Activated naive CD8-positive, alpha-beta T cell treated with anti-CD3 and anti-CD28 coated beads, Interleukin-2, amount 10 ng/mL, durations not matched to agents 7 days and 5 days (primary cell): ENCODE measurements around the gene CNTN1. TPM values are rescaled to one million over a fixed set of nuclear protein-coding genes. Genes with fewer than 3 reads are reported as not detected.

Experiments
- ATAC-seq: fragments of 150-1000 bp; cut with Tn5 transposase; one replicate; pipeline ENCODE4 v1.10.0; 2021; ENCODE audit warnings: low read depth, moderate library complexity
- POLR2A ChIA-PET: fragments of 350-600 bp; sonication (Branson Sonifier 250); formaldehyde crosslinking; loops from one replicate; lab custom pipeline; 2021; ENCODE audit warnings: antibody characterized with exemption; lab: Charles Lee
- DNase-seq: peaks from one replicate; pipeline ENCODE4 v3.0.0; 2021
- H3K27ac Mint-ChIP-seq: one replicate; pipeline ENCODE4 v1.8.0; 2022; ENCODE audit warnings: mild to moderate bottlenecking, mixed read lengths
- H3K27me3 Mint-ChIP-seq: one replicate; pipeline ENCODE4 v1.8.0; 2022; ENCODE audit warnings: mild to moderate bottlenecking, moderate library complexity, mixed read lengths
- H3K36me3 Mint-ChIP-seq: one replicate; pipeline ENCODE4 v1.8.0; 2021; ENCODE audit warnings: mild to moderate bottlenecking, mixed read lengths
- H3K4me1 Mint-ChIP-seq: one replicate; pipeline ENCODE4 v1.8.0; 2021; ENCODE audit warnings: mixed read lengths
- H3K4me3 Mint-ChIP-seq: one replicate; pipeline ENCODE4 v1.8.0; 2022; ENCODE audit warnings: mild to moderate bottlenecking, moderate library complexity, mixed read lengths
- H3K9me3 Mint-ChIP-seq: one replicate; pipeline ENCODE4 v1.8.0; 2021; ENCODE audit warnings: mixed read lengths
- total RNA-seq, 2 experiments: library from RNA; stranded (reverse); gene quantifications; one replicate each; pipeline ENCODE4 v1.2.3, GENCODE V29; 2021

CNTN1 gene
- total RNA-seq, 2 experiments from 2014 or later = not detected

- H3K27ac Mint-ChIP-seq = no peak overlapping the region
- DNase-seq = no peak
- POLR2A ChIA-PET = no interaction called here
- H3K36me3 Mint-ChIP-seq = no peaks in the 10 kb centered on the region
- peaks cover 7% of the 10 kb centered on the region for H3K9me3 Mint-ChIP-seq
- no peak for ATAC-seq
- H3K4me3 Mint-ChIP-seq = no peak overlapping the region
- no peaks in the 10 kb centered on the region for H3K4me1 Mint-ChIP-seq
- H3K27me3 Mint-ChIP-seq = no peaks in the 10 kb centered on the region
These were observed 128.7 kb downstream of the CNTN1 start for GRCh38 chr12:40820794-40821484.

- Mint-ChIP-seq H3K4me1 (no peaks in the 10 kb centered on the region), H3K4me3 (no peak overlapping the region), H3K36me3 (no peaks in the 10 kb centered on the region), H3K27ac (no peak overlapping the region), H3K27me3 (no peaks in the 10 kb centered on the region), H3K9me3 (no peaks in the 10 kb centered on the region)
- POLR2A ChIA-PET = no interaction called here
- ATAC-seq (no peak), DNase-seq (no peak)
These were observed 132.9 kb downstream of the CNTN1 start for GRCh38 chr12:40825156-40825555.

- POLR2A ChIA-PET = no interaction called here
These were observed 135.7 kb downstream of the CNTN1 start for GRCh38 chr12:40827683-40828592.

GRCh38 chr12:40828593-40828990 lies 136.4 kb downstream of the CNTN1 start:
- no peaks in the 10 kb centered on the region for H3K27me3 Mint-ChIP-seq
- ATAC-seq (no peak), DNase-seq (no peak)
- no peak overlapping the region for H3K27ac Mint-ChIP-seq
- no peaks in the 10 kb centered on the region for H3K36me3 Mint-ChIP-seq
- H3K4me1 Mint-ChIP-seq = no peaks in the 10 kb centered on the region
- no peaks in the 10 kb centered on the region for H3K9me3 Mint-ChIP-seq
- H3K4me3 Mint-ChIP-seq = no peak overlapping the region
- POLR2A ChIA-PET = no interaction called here

More at GRCh38 chr12:40827683-40828592, 135.7 kb downstream of the CNTN1 start:
- Mint-ChIP-seq H3K9me3 (no peaks in the 10 kb centered on the region), H3K36me3 (no peaks in the 10 kb centered on the region), H3K27ac (no peak overlapping the region), H3K27me3 (no peaks in the 10 kb centered on the region), H3K4me3 (no peak overlapping the region), H3K4me1 (no peaks in the 10 kb centered on the region)
- DNase-seq = no peak
- no peak for ATAC-seq

- POLR2A ChIA-PET = no interaction called here
- no peak overlapping the region for H3K4me3 Mint-ChIP-seq
- H3K36me3 Mint-ChIP-seq = no peaks in the 10 kb centered on the region
- no peak overlapping the region for H3K27ac Mint-ChIP-seq
- H3K4me1 Mint-ChIP-seq = no peaks in the 10 kb centered on the region
- DNase-seq (no peak), ATAC-seq (no peak)
- no peaks in the 10 kb centered on the region for H3K9me3 Mint-ChIP-seq
- no peaks in the 10 kb centered on the region for H3K27me3 Mint-ChIP-seq
These were observed 137.5 kb downstream of the CNTN1 start for GRCh38 chr12:40829738-40830144.

- H3K4me1 Mint-ChIP-seq = no peaks in the 10 kb centered on the region
- H3K36me3 Mint-ChIP-seq = no peaks in the 10 kb centered on the region
- no peak overlapping the region for H3K4me3 Mint-ChIP-seq
- POLR2A ChIA-PET = no interaction called here
- DNase-seq (no peak), ATAC-seq (no peak)
- no peaks in the 10 kb centered on the region for H3K27me3 Mint-ChIP-seq
- no peaks in the 10 kb centered on the region for H3K9me3 Mint-ChIP-seq
- H3K27ac Mint-ChIP-seq = no peak overlapping the region
These were observed 139.7 kb downstream of the CNTN1 start for GRCh38 chr12:40831916-40832315.

- Mint-ChIP-seq H3K4me3 (no peak overlapping the region), H3K27ac (no peak overlapping the region), H3K9me3 (no peaks in the 10 kb centered on the region), H3K27me3 (no peaks in the 10 kb centered on the region), H3K4me1 (no peaks in the 10 kb centered on the region), H3K36me3 (no peaks in the 10 kb centered on the region)
- ATAC-seq = no peak
- POLR2A ChIA-PET = no interaction called here
- no peak for DNase-seq
These were observed 140.4 kb downstream of the CNTN1 start for GRCh38 chr12:40832668-40833067.

GRCh38 chr12:40833818-40834217 lies 141.6 kb downstream of the CNTN1 start:
- POLR2A ChIA-PET = no interaction called here
- ATAC-seq (no peak), DNase-seq (no peak)
- H3K9me3 Mint-ChIP-seq = no peaks in the 10 kb centered on the region
- H3K4me1 Mint-ChIP-seq = no peaks in the 10 kb centered on the region
- H3K27me3 Mint-ChIP-seq = no peaks in the 10 kb centered on the region
- no peaks in the 10 kb centered on the region for H3K36me3 Mint-ChIP-seq
- H3K4me3 Mint-ChIP-seq = no peak overlapping the region
- H3K27ac Mint-ChIP-seq = no peak overlapping the region

- Mint-ChIP-seq H3K4me1 (no peaks in the 10 kb centered on the region), H3K27me3 (no peaks in the 10 kb centered on the region), H3K36me3 (no peaks in the 10 kb centered on the region), H3K4me3 (no peak overlapping the region), H3K9me3 (no peaks in the 10 kb centered on the region), H3K27ac (no peak overlapping the region)
- ATAC-seq (no peak), DNase-seq (no peak)
- POLR2A ChIA-PET = no interaction called here
These were observed 142.1 kb downstream of the CNTN1 start for GRCh38 chr12:40834321-40834720.

GRCh38 chr12:40837891-40838429 lies 145.7 kb downstream of the CNTN1 start:
- no peaks in the 10 kb centered on the region for H3K27me3 Mint-ChIP-seq
- POLR2A ChIA-PET = no interaction called here

GRCh38 chr12:40843495-40843894 lies 151.3 kb downstream of the CNTN1 start:
- Mint-ChIP-seq H3K27ac (no peak overlapping the region), H3K27me3 (no peaks in the 10 kb centered on the region), H3K36me3 (no peaks in the 10 kb centered on the region), H3K4me3 (no peak overlapping the region), H3K4me1 (no peaks in the 10 kb centered on the region), H3K9me3 (no peaks in the 10 kb centered on the region)
- DNase-seq (no peak), ATAC-seq (no peak)
- POLR2A ChIA-PET = no interaction called here

More at GRCh38 chr12:40837891-40838429, 145.7 kb downstream of the CNTN1 start:
- Mint-ChIP-seq H3K9me3 (no peaks in the 10 kb centered on the region), H3K4me1 (no peaks in the 10 kb centered on the region), H3K27ac (no peak overlapping the region), H3K36me3 (no peaks in the 10 kb centered on the region), H3K4me3 (no peak overlapping the region)
- ATAC-seq (no peak), DNase-seq (no peak)

GRCh38 chr12:40853221-40853620 lies 161.0 kb downstream of the CNTN1 start:
- H3K9me3 Mint-ChIP-seq = peaks cover 3% of the 10 kb centered on the region
- H3K27me3 Mint-ChIP-seq = no peaks in the 10 kb centered on the region
- no peaks in the 10 kb centered on the region for H3K4me1 Mint-ChIP-seq
- no peak for ATAC-seq
- H3K4me3 Mint-ChIP-seq = no peak overlapping the region
- H3K27ac Mint-ChIP-seq = no peak overlapping the region
- H3K36me3 Mint-ChIP-seq = no peaks in the 10 kb centered on the region
- POLR2A ChIA-PET = no interaction called here
- DNase-seq = no peak

GRCh38 chr12:40854604-40855003 lies 162.4 kb downstream of the CNTN1 start:
- DNase-seq (no peak), ATAC-seq (no peak)
- POLR2A ChIA-PET = no interaction called here
- Mint-ChIP-seq H3K27ac (no peak overlapping the region), H3K27me3 (no peaks in the 10 kb centered on the region), H3K4me1 (no peaks in the 10 kb centered on the region), H3K9me3 (peaks cover 5% of the 10 kb centered on the region), H3K36me3 (no peaks in the 10 kb centered on the region), H3K4me3 (no peak overlapping the region)

GRCh38 chr12:40864891-40865290 lies 172.7 kb downstream of the CNTN1 start:
- no peak overlapping the region for H3K27ac Mint-ChIP-seq
- POLR2A ChIA-PET = no interaction called here
- no peak for DNase-seq
- no peak overlapping the region for H3K4me3 Mint-ChIP-seq
- H3K4me1 Mint-ChIP-seq = no peaks in the 10 kb centered on the region
- no peaks in the 10 kb centered on the region for H3K36me3 Mint-ChIP-seq
- H3K9me3 Mint-ChIP-seq = peaks cover 1% of the 10 kb centered on the region
- ATAC-seq = no peak
- no peaks in the 10 kb centered on the region for H3K27me3 Mint-ChIP-seq
